Prostate gland (tissue), 2 donors: ENCODE data around the gene BLOC1S5.

Experiments
- POLR2A ChIP-seq: fragments of 450-650 bp; IDR thresholded peaks from one replicate; pipeline ENCODE4 v1.6.1; 2016; ENCODE audit warnings: antibody characterized with exemption, mild to moderate bottlenecking
- TF ChIP-seq, protein P1 (sequence below), 4 experiments: fragments of 200-600 bp in 2 of 4; fragments of 450-650 bp in 2 of 4; sonication (generic) in 2 of 4; IDR thresholded peaks; 1 replicate in 3 of 4; 2 replicates in 1 of 4; pipeline ENCODE4 v1.5.1; 2016 to 2019; ENCODE audit warnings: antibody characterized with exemption in 4 of 4, mild to moderate bottlenecking in 2 of 4, moderate library complexity in 2 of 4

DNA sequence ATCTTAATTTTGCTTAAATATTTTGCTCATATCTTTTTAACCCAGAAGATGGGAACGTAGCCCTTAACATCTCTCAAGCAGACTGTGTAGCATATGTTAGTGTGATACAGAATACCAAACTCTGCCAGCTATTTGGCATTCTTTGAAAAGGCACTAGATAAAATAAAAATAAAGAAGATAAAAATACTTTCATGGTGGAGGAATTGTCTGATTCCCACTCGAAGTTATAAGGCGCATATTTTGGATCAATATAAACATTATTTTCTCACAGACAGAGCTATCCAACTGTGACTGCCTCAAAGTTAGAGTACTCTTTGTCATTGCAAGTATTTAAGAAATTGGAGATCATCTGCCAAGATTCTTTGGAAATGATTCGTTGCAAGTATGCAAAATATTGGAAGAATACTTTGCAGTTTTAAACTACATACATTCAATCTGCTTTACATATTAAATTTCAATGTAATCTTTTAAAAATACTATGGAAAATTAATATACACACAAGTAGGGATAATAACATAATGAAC lies 49.0 kb upstream of the BLOC1S5 start:
- TF ChIP-seq, protein P1, sequence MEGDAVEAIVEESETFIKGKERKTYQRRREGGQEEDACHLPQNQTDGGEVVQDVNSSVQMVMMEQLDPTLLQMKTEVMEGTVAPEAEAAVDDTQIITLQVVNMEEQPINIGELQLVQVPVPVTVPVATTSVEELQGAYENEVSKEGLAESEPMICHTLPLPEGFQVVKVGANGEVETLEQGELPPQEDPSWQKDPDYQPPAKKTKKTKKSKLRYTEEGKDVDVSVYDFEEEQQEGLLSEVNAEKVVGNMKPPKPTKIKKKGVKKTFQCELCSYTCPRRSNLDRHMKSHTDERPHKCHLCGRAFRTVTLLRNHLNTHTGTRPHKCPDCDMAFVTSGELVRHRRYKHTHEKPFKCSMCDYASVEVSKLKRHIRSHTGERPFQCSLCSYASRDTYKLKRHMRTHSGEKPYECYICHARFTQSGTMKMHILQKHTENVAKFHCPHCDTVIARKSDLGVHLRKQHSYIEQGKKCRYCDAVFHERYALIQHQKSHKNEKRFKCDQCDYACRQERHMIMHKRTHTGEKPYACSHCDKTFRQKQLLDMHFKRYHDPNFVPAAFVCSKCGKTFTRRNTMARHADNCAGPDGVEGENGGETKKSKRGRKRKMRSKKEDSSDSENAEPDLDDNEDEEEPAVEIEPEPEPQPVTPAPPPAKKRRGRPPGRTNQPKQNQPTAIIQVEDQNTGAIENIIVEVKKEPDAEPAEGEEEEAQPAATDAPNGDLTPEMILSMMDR (IDR thresholded peaks at IDR 0.05) = no peak
- no peak for TF ChIP-seq POLR2A
